ENCODE results near the gene RTTN. TPM values are rescaled to one million over a fixed set of nuclear protein-coding genes. Genes with fewer than 3 reads are reported as not detected.

The RTTN gene
- total RNA-seq, 1 experiment from 2014 or later: 21.8 TPM

GRCh38 chr18:70182548-70182947 lies 22.9 kb downstream of the RTTN start:
- no peak for DNase-seq
- H3K27me3 ChIP-seq (ENCODE audit: control insufficient read depth, insufficient read depth, low read length): no peaks in the 10 kb centered on the region
- H3K4me3 ChIP-seq (ENCODE audit: insufficient read depth, low read depth, low read length): no peak overlapping the region
- H3K36me3 ChIP-seq (replicated peaks; ENCODE audit: control insufficient read depth, insufficient read depth, low read length): no peaks in the 10 kb centered on the region; the same call in 1 of the 2 replicates

- no peaks in the 10 kb centered on the region for H3K27me3 ChIP-seq (ENCODE audit: control insufficient read depth, insufficient read depth, low read length)
- DNase-seq: no peak
- no peak overlapping the region for H3K4me3 ChIP-seq (ENCODE audit: insufficient read depth, low read depth, low read length)
- H3K36me3 ChIP-seq (replicated peaks; ENCODE audit: control insufficient read depth, insufficient read depth, low read length): no peaks in the 10 kb centered on the region; the same call in 1 of the 2 replicates
Measured at GRCh38 chr18:70181725-70182124, 23.8 kb downstream of the RTTN start.

DNA sequence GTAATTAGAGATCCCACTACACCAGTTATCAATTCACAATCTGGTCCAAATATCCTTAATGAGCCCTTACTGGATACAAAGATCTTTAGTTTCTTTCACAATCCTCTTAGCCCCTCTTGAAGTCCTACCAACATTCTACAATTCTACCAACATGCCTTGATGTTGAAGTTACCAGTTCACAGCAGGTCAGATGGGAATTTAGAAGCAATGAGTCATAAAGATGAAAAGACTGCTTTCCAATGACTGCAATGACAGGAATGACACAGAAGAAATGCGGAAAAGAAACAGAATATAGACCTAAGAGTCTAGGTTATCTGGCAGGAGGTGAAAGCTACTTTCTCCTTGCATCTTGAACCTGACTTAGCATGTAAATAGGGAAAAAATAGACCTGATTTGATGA lies 24.5 kb downstream of the RTTN start:
- no peak overlapping the region for H3K4me3 ChIP-seq (ENCODE audit: insufficient read depth, low read depth, low read length)
- DNase-seq: no peak
- no peaks in the 10 kb centered on the region for H3K27me3 ChIP-seq (ENCODE audit: control insufficient read depth, insufficient read depth, low read length)
- no peaks in the 10 kb centered on the region; the same call in 1 of the 2 replicates for H3K36me3 ChIP-seq (replicated peaks; ENCODE audit: control insufficient read depth, insufficient read depth, low read length)

DNA sequence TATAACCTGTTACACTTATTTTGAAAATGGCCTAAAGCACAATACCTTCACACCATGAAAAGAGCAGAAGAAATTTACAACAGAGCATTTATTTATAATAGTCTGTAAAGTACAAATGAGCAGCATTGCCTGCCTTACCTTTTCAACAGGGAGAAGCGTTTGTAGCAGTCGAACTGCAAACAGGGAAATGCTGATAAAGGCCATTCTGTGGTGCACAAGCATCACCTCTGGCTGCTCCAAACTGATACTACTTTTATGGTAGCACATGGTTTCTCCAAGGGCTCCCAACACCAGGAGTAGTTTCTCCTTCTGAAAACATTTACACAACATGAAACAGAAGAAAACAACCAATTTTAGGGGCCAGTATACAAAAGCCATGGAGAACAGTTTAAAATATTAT lies 28.9 kb downstream of the RTTN start:
- no peaks in the 10 kb centered on the region for H3K27me3 ChIP-seq (ENCODE audit: control insufficient read depth, insufficient read depth, low read length)
- DNase-seq: no peak
- H3K36me3 ChIP-seq (replicated peaks; ENCODE audit: control insufficient read depth, insufficient read depth, low read length): no peaks in the 10 kb centered on the region
- H3K4me3 ChIP-seq (ENCODE audit: insufficient read depth, low read depth, low read length): no peak overlapping the region

- no peak for DNase-seq
- Histone ChIP-seq H3K36me3 (replicated peaks; ENCODE audit: control insufficient read depth, insufficient read depth, low read length) (no peaks in the 10 kb centered on the region), H3K27me3 (ENCODE audit: control insufficient read depth, insufficient read depth, low read length) (no peaks in the 10 kb centered on the region), H3K4me3 (ENCODE audit: insufficient read depth, low read depth, low read length) (no peak overlapping the region)
Measured at GRCh38 chr18:70175216-70175615, 30.3 kb downstream of the RTTN start.

- Histone ChIP-seq H3K4me3 (ENCODE audit: insufficient read depth, low read depth, low read length) (no peak overlapping the region), H3K27me3 (ENCODE audit: control insufficient read depth, insufficient read depth, low read length) (no peaks in the 10 kb centered on the region), H3K36me3 (replicated peaks; ENCODE audit: control insufficient read depth, insufficient read depth, low read length) (no peaks in the 10 kb centered on the region)
- no peak for DNase-seq
Measured at GRCh38 chr18:70172225-70172624, 33.3 kb downstream of the RTTN start.

DNA sequence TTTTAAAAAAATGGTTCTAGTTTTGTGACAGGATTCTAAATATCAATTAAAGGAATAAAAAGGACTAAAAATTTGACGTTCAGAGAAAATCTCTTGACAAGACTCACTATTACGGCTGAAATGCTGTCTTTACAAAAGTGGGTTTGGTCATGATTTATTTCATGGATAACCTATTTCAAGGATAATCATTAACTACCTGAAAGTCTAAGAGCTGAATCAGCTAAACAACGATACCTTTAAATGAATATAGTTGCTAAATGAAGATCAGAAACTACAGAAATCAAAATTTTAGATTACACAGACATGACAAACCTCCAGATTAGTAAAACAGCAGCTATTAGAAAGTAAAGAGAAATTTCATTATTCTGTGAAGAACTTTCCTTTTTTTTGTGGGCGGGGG lies 35.7 kb downstream of the RTTN start:
- Histone ChIP-seq H3K4me3 (ENCODE audit: insufficient read depth, low read depth, low read length) (no peak overlapping the region), H3K27me3 (ENCODE audit: control insufficient read depth, insufficient read depth, low read length) (no peaks in the 10 kb centered on the region), H3K36me3 (replicated peaks; ENCODE audit: control insufficient read depth, insufficient read depth, low read length) (no peaks in the 10 kb centered on the region; the same call in 1 of the 2 replicates)
- DNase-seq: no peak

DNA sequence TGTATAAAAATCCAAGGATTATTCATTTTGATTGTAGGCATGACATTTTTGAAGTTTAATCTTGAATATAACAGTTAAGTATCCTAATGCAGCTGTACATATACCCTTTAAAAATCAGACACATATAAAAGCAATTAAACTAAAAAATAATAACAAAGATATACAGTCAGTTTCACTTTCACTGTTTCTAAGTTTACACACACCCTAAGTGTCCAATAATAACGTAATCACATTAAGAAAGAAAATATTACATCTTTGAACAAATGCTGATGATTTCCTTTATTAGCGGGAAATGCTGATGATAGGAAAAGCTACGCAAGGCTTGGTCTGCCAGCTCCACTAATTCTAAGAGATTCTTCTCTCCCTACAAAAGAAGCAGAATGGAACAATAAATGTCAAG lies 38.8 kb downstream of the RTTN start:
- no peak for DNase-seq
- no peaks in the 10 kb centered on the region for H3K27me3 ChIP-seq (ENCODE audit: control insufficient read depth, insufficient read depth, low read length)
- no peaks in the 10 kb centered on the region; the same call in 1 of the 2 replicates for H3K36me3 ChIP-seq (replicated peaks; ENCODE audit: control insufficient read depth, insufficient read depth, low read length)
- H3K4me3 ChIP-seq (ENCODE audit: insufficient read depth, low read depth, low read length): no peak overlapping the region

GRCh38 chr18:70165936-70166335 lies 39.6 kb downstream of the RTTN start:
- H3K4me3 ChIP-seq (ENCODE audit: insufficient read depth, low read depth, low read length): no peak overlapping the region
- no peaks in the 10 kb centered on the region for H3K27me3 ChIP-seq (ENCODE audit: control insufficient read depth, insufficient read depth, low read length)
- H3K36me3 ChIP-seq (replicated peaks; ENCODE audit: control insufficient read depth, insufficient read depth, low read length): no peaks in the 10 kb centered on the region; the same call in 1 of the 2 replicates
- no peak for DNase-seq

- no peaks in the 10 kb centered on the region for H3K36me3 ChIP-seq (replicated peaks; ENCODE audit: control insufficient read depth, insufficient read depth, low read length)
Measured at GRCh38 chr18:70160073-70160678, 45.3 kb downstream of the RTTN start.

GRCh38 chr18:70158992-70159717 lies 46.3 kb downstream of the RTTN start:
- Histone ChIP-seq H3K4me3 (ENCODE audit: insufficient read depth, low read depth, low read length) (no peak overlapping the region), H3K36me3 (replicated peaks; ENCODE audit: control insufficient read depth, insufficient read depth, low read length) (no peaks in the 10 kb centered on the region), H3K27me3 (ENCODE audit: control insufficient read depth, insufficient read depth, low read length) (no peaks in the 10 kb centered on the region)
- no peak for DNase-seq

More at GRCh38 chr18:70160073-70160678, 45.3 kb downstream of the RTTN start:
- H3K4me3 ChIP-seq (ENCODE audit: insufficient read depth, low read depth, low read length): no peak overlapping the region
- DNase-seq: no peak
- H3K27me3 ChIP-seq (ENCODE audit: control insufficient read depth, insufficient read depth, low read length): no peaks in the 10 kb centered on the region

DNA sequence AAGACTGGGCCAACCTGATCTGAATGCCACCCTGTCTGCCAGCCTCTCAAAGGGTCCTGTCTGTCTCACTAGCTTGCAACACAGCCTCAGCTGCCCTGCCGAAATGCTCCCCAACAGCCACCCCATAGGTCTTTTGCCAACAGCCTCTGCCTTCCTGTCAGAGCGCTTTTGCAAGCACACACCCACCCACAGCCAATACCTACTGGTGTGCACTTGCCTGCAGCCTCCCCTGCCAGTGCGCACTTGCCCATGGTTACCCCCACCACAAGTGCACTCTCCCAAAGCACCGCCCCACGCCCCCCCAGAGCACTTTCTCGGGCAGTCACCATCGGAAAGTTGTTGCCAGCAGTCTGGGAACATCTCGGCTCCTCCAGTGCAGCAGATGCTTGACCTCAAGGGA lies 48.6 kb downstream of the RTTN start:
- H3K27me3 ChIP-seq (ENCODE audit: control insufficient read depth, insufficient read depth, low read length): no peaks in the 10 kb centered on the region
- no peak overlapping the region for H3K4me3 ChIP-seq (ENCODE audit: insufficient read depth, low read depth, low read length)
- DNase-seq: no peak
- H3K36me3 ChIP-seq (replicated peaks; ENCODE audit: control insufficient read depth, insufficient read depth, low read length): no peaks in the 10 kb centered on the region

- no peak for DNase-seq
- Histone ChIP-seq H3K36me3 (replicated peaks; ENCODE audit: control insufficient read depth, insufficient read depth, low read length) (no peaks in the 10 kb centered on the region), H3K27me3 (ENCODE audit: control insufficient read depth, insufficient read depth, low read length) (no peaks in the 10 kb centered on the region), H3K4me3 (ENCODE audit: insufficient read depth, low read depth, low read length) (no peak overlapping the region)
Measured at GRCh38 chr18:70154591-70155194, 50.8 kb downstream of the RTTN start.

GRCh38 chr18:70151614-70152013 lies 53.9 kb downstream of the RTTN start:
- Histone ChIP-seq H3K4me3 (ENCODE audit: insufficient read depth, low read depth, low read length) (no peak overlapping the region), H3K36me3 (replicated peaks; ENCODE audit: control insufficient read depth, insufficient read depth, low read length) (no peaks in the 10 kb centered on the region; the same call in 1 of the 2 replicates), H3K27me3 (ENCODE audit: control insufficient read depth, insufficient read depth, low read length) (no peaks in the 10 kb centered on the region)
- DNase-seq: no peak

Measured in H7 (cell line).